ENCODE measurements around the gene TBP.
"Not testable (repeated sequence)": the region's sequence is repeated elsewhere in the genome, so short reads cannot be mapped to it uniquely, and the experiment has no call there.

TBP gene

DNA sequence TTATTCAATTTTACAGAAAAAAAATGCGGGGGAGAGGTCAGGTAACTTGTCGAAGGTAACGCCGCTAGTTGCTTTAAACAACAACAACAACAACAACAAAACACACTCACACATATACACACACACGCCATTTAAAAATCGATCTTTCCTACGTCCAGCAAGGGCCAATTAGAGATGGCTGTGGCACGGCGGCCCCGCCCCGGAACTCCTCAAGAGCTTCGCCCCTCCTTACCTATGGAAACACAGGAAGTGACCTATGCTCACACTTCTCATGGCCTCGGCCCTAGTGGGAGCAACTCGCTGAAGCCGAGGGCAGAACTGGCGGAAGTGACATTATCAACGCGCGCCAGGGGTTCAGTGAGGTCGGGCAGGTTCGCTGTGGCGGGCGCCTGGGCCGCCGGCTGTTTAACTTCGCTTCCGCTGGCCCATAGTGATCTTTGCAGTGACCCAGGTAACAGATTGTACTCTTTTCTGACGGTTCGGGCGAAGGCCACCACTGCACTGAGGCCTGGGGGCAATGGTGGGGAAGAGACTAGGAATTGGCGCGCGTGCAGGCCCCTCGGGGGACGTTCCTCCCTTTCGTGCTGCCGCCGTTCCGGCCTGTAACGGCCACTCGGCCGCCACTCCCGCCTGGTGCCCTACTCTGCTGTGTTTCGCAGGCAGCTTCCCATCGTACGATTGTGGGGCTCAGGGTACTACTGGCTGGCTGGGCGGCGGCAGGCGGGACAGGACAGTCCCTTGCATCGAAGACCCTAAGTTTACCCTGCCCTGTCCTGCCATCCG lies at the start of gene TBP:
TBP (plus strand) TSS at position 357 of the 783 bp plus-strand sequence. CDS start 2,661 bp downstream, outside the sequence.
- DNase-seq (ENCODE audit: low spot score) (peak; percentile 96), FAIRE-seq (peak; percentile 65)

DNA sequence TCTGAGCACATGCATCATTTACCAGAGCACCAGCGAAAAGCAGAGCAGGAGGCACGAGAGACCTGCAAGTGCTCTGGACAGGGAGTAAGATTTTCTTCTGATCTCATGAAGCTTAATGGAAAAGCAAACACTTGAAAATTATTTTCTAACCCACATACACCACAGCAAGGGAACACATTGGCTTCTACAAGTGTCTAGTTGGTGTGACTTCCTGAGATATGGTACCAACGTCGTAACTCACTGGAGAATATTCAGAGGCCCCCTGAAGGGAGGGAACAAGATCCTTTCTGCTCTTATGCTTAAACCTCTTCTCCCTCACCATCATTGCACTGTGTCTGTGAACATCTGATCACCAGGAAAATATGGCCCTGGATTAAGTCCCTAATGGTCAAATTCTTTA lies 49.7 kb upstream of the TBP start:
- DNase-seq (ENCODE audit: low spot score) (no peak), FAIRE-seq (no peak)

DNA sequence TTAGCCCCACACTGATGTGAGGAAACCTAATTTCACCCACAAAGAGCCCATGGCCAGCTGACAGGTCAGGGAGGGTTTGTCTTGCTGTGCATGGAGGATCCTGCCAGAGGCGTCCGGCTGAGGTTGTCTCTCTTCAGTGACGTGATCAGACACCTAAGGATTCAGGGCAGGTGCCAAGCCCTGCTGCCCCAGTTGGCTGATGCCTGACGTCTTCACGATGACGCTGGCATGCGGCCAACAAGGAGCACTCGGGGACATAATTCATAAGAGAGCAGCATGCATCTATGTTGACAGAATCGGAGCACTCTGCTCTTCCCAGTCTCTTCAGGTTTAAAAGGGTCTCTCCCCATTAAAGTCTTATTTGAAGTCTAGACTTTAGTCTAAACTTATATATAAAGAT lies 48.9 kb upstream of the TBP start:
- DNase-seq (ENCODE audit: low spot score) (no peak), FAIRE-seq (no peak)

DNA sequence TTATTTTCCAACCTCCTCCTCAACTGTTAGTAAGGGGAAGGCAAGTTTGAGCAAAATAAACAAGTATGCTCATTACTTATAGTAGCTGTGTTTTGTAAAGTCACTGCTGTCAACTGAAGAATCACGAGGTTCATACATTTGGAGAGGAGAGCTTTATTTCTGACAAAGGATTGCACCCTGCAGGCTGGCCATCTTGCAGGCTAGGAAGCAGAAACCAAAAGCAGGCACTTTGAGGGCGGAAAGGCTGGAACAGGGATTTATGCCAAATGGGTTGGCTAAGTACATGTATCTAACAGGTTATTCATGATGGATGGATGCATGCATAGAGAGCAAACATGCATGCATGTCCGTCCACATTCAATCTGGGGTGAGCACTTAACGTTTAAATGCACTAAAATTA lies 47.7 kb upstream of the TBP start:
- FAIRE-seq = no peak
- no peak for DNase-seq (ENCODE audit: low spot score)

DNA sequence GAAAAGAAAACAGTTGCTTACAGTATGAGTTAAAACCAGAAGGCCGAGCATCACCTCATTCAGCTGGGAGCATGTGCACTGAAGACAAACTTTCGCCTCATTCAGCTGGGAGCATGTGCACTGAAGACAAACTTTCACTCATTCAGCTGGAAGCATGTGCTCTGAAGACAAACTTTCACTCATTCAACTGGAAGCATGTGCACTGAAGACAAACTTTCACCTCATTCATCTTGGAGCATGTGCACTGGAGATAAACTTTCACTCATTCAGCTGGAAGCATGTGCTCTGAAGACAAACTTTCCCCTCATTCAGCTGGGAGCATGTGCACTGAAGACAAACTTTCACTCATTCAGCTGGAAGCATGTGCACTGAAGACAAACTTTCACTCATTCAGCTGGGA lies 46.4 kb upstream of the TBP start:
- FAIRE-seq; DNase-seq (ENCODE audit: low spot score): not testable (repeated sequence)

DNA sequence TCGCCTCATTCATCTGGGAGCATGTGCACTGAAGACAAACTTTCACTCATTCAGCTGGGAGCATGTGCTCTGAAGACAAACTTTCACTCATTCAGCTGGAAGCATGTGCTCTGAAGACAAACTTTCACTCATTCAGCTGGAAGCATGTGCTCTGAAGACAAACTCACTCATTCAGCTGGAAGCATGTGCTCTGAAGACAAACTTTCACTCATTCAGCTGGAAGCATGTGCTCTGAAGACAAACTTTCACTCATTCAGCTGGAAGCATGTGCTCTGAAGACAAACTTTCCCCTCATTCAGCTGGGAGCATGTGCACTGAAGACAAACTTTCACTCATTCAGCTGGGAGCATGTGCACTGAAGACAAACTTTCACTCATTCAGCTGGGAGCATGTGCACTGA lies 45.9 kb upstream of the TBP start:
- not testable (repeated sequence) for DNase-seq (ENCODE audit: low spot score); FAIRE-seq

DNA sequence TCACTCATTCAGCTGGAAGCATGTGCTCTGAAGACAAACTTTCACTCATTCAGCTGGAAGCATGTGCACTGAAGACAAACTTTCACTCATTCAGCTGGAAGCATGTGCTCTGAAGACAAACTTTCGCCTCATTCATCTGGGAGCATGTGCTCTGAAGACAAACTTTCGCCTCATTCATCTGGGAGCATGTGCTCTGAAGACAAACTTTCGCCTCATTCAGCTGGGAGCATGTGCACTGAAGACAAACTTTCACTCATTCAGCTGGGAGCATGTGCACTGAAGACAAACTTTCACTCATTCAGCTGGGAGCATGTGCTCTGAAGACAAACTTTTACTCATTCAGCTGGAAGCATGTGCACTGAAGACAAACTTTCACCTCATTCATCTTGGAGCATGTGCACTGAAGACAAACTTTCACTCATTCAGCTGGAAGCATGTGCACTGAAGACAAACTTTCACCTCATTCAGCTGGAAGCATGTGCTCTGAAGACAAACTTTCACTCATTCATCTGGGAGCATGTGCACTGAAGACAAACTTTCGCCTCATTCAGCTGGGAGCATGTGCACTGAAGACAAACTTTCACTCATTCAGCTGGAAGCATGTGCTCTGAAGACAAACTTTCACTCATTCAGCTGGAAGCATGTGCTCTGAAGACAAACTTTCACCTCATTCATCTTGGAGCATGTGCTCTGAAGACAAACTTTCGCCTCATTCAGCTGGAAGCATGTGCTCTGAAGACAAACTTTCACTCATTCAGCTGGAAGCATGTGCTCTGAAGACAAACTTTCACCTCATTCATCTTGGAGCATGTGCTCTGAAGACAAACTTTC lies 45.1 kb upstream of the TBP start:
- not testable (repeated sequence) for DNase-seq (ENCODE audit: low spot score); FAIRE-seq

DNA sequence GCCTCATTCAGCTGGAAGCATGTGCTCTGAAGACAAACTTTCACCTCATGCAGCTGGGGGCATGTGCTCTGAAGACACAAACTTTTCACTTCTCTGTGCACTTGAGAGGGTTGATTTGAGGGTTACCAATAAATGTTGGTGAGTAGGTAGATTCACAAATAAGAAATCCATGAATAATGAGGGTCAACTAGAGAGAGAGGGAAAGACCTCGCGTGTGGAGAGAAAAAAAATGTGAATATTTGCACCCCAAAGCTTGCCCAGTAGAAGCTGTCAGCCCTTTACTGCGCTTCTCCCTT lies 44.5 kb upstream of the TBP start:
- no peak for DNase-seq (ENCODE audit: low spot score)
- no peak for FAIRE-seq

DNA sequence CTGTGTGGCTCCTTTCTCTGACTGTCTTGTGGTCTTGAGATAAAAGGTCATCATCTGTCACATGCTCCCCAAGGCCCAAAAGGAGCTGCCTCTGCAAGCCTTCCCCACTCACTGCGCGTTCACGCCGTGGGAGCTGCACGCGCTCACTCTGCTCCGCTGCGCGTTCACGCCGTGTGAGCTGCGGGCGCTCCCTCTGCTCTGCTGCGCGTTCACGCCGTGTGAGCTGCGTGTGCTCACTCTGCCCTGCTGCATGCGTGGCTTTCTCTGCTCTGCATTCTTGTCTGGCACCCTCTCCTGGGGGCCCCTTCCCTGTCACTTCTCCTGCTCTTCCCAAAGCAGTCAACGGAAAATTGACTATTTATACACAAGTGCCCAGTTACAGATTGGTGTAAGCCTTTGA lies 43.5 kb upstream of the TBP start:
- no peak for DNase-seq (ENCODE audit: low spot score)
- no peak for FAIRE-seq

DNA sequence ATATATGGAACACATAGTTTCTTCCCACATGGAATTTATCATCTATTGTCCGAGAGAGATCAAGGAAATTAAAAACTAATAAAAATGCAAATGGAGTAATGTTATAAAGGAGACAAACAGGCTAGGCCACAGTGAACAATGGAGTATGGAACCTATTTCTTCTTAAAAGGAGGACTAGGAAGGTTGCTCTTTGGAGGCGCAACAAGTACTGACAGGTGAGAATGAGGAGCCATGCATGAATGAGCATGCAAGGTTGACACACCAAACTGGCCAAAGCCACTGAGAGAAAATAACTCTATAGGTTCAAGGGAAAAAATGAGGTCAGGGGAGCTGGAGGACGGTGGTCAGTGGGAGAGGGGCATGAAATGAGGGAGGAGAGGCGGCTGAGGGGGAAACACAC lies 41.9 kb upstream of the TBP start:
- no peak for FAIRE-seq
- DNase-seq (ENCODE audit: low spot score) = no peak

DNA sequence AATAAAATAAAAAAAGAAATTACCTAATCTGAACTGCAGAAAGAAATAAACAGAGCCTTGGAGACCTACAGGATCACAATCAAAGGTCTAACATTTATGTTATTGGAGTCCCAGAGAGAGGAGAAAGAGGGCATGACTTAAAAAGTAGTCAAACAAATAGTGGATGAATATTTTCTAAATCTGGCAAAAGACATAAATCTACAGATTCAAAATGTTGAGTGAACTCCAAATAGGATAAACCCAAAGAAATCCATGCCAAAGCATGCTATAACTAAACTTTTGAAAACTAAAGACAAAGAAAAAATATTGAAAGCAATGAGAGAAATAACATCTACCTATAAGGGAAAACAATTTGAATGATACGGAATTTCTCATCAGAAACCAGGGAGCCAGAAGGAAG lies 39.3 kb upstream of the TBP start:
- DNase-seq (ENCODE audit: low spot score) = no peak
- no peak for FAIRE-seq

DNA sequence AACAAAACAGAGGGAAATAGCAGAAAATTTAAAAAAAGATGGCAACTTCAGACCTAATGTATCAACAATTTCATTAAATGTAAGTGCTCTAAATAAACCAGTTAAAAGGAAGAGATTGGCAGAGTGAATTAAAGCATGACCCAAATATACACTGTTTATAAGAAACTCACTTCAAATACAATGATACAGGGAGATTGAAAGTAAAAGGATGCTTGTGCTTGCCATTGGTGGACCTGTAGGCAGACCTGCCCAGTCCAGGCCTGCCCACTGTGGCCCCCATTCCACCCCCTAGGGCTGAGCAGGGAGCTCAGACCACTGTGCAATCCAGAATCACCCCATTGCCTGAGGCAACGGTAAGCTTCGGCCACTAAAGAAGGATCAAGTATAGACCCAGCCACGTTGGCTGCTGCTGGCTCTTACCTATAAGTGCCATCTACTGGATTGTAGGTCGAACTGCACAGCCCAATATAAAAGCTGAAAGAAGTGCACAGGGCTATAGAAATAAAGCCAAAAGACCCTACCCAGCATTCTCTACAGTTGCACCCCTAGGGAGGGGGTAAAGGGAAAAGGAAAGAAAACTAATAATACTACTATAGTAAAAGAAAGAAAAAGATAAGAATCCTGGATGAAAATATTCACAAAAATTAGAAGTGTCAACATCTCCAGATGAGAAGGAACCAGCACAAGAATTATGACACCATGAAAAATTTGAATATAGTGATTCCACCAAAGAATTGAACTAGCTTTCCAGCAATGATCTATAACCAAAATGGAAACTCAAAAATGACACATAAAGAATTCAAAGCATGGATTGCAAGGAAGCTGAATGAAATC lies 37.2 kb upstream of the TBP start:
- no peak for FAIRE-seq

DNA sequence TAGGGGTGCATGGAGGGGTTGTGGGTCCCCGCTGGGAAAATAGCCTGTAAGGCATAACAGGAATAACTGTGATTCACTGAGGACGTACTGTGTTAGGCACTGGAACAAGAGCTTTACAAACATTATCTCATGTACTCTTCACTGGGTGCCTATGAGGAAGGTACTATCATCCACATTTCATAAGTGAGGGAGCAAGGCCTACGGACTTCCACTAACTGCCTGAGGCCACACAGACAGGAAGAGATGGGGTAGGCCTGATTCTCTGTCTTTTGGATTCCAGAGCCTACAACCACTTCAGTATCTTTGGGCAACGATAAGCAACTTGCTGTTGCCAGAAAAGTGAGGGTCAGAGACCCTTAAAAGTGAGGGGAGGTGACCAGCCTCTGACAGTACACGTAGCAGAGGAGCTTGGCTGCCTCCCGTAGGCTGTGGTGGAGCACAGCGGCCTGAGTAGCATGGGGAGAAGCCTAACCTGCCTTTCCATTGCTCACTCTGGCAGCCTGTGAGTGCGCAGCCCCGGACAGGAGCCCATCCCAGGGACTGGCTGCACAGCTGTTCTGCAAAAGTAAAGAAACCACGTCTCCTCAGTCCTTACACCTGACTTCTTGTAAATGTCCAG lies 31.5 kb upstream of the TBP start:
- peak; percentile 66 for FAIRE-seq
- DNase-seq (ENCODE audit: low spot score) = peak; percentile 21

More for the DNA sequence above, 37.2 kb upstream of the TBP start:
- peak; percentile 55 for DNase-seq (ENCODE audit: low spot score)

DNA sequence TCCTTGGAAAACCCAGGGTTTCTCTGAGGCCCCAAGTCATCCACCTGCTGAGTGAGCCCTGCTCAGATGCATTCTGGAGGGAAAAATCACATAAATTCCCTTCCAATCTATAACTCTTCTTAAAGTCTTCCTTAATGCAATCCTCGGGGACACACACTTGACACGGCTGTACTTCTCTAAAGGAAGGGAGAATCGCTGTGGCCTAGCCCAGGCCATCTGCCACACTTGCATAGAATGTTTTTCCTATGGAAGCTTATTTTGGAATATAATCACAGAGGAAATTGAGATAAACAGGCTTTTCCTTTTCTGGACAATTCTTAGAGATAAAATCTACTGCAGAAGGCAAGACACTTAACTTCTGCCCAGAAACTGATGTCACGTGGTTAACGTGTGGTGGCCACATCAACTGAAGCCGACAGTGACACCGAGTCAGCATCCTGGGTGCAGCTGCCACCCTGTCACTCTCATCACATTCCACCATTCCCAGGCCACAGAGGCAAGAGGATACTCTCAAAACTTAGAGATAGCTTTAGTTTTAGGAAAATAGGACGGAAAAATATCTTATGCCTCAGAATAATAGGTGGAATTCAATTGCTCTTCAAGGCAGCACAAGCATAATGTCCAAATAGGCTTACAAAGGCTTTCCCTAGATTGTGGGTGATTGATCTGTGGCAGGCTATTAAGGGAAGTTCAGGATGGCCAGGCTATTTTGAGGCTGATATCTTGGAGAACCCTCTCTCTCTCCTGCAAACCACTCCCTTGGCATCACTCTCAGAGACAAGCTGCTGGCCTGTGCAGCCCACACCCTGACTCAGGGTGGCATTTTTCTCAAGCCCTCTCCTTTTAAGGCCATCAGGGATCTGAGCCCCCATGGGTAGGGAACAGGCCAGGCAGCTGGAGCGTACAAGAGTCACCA lies 30.7 kb upstream of the TBP start:
- FAIRE-seq (peak; percentile 50), DNase-seq (ENCODE audit: low spot score) (no peak)

DNA sequence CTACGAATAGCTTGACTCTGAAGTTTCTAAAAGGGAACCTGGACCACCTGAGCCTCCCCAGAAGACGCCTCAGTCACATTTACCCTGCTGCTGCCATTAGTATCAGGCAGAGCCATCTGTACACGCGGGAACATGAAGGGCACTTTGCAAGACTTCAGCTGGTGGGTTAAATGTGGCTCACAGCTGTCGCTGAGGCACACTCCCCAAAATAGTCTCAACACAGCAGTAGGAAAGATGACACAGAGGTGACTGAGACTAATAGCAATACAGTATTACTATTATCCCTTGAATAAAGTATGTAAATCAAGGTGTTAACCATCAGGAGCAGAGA lies 30.0 kb upstream of the TBP start:
- no peak for DNase-seq (ENCODE audit: low spot score)
- FAIRE-seq = no peak

DNA sequence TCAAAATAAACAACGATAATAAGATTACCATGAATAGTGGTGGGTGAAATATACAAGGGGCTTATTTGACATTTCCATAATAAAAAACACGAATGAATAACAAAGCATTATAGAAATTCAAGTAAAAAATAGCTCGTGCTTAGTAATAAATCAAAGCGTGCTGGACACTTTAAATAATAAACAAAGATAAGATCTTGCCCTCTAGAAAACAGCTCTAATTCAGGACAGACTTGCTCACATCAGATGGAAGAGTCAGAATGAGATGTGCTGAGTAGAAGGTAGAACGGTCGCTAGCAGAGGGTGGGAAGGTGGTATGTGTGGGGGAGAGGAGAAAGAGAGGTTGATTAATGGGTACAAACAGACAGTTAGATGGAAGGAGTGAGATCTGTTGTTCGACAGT lies 28.4 kb upstream of the TBP start:
- no peak for FAIRE-seq
- no peak for DNase-seq (ENCODE audit: low spot score)

DNA sequence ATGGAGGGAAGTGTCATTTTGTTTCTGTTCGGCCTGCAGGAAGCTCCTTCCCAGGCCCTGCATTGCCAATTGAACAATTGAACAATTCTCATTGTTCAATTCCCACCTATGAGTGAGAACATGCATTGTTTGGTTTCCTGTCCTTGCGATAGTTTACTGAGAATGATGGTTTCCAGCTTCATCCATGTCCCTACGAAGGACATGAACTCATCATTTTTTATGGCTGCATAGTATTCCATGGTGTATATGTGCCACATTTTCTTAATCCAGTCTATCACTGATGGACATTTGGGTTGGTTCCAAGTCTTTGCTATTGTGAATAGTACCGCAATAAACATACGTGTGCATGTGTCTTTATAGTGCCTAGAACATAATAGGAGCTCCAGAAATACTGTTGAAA lies 26.2 kb upstream of the TBP start:
- FAIRE-seq; DNase-seq (ENCODE audit: low spot score): not testable (repeated sequence)

DNA sequence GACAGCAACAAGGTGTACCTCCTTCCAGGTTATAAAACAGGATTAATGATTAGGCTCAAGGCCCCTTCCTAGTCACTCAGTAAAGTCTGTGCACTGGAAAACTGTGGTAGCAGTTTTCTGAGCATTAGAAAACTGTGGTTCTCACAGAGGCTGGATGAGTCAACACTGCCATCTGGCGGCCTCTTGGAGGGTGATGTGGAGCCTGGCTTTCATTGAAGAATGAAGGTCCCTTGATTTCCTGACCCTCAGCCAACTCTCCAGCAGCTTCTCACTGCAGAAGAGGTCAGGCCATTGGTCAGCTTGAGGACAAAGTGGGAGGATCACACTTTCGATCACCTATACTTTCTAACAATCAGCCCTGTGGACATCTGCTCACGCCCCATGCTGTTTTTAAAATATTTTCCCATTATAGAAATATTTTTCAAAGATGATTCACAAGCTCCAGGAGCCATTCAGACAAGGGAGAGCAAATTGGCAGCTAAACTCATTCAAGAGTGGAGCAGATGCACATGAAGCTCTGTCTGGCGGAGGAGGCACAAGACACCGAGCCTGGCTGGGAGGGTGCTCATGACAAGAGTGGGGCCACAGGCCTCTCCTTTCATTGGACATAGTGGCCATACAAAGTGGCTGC lies 24.2 kb upstream of the TBP start:
- FAIRE-seq = no peak

DNA sequence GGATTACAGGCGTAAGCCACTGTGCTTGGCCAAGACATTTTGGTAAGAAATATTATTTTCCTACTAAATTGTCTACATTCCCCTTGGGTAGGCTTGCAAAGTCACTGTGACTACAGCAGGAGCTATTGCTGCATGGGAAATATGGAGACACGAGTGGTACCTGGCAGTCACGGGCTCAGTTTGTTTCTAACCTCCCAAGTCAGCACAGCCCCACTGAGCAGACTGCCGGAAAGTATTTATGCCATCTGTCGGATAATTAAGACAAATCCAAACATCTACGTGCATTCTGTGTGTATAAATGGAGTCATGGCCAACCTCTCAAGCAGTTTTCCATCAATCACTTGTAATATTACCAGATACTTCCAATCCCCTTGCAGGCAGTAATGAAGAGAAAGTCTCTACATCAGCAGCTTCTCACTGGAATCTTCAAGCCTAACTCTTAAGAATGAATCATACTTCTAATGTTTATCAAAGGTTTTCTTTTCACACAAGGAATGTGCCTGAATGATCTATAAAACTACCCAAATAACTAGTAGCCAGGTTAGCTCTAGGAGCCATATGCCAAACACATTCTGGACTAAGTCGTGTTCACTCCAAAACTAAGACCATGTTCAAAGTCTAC lies 21.2 kb upstream of the TBP start:
- DNase-seq (ENCODE audit: low spot score) = no peak
- FAIRE-seq = no peak

More for the DNA sequence above, 24.2 kb upstream of the TBP start:
- peak; percentile 79 for DNase-seq (ENCODE audit: low spot score)

DNA sequence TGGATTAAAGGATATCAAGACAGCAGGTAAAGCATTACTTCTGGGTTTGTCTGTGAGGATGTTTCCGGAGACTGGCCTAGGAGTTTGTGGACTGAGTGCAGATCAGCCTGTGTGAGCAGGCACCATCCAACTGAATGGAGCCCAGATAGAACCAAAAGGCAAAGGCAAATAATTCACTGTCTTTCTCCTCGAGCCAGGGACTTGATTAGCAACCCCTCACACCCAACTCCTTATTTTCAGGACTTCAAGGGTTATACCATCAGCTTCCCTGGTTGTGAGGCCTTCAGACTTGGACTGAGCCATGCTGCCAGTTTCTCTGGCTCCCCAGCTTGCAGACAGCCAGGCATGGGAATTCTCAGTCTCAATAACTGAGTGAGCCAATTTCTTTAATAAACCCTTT lies 20.4 kb upstream of the TBP start:
- FAIRE-seq (no peak), DNase-seq (ENCODE audit: low spot score) (no peak)

Data from urothelium cell line (cell line).